ENCODE results near the gene ARMC5. TPM values are rescaled to one million over a fixed set of nuclear protein-coding genes. Genes with fewer than 3 reads are reported as not detected.

Gene ARMC5
- polyA plus RNA-seq, 1 of the 3 experiments (the other 2 are of a cell fraction), result 8.9 TPM

GRCh38 chr16:31459687-31460581 is 633 bp downstream of the ARMC5 start:
- H3F3A ChIP-seq (replicated peaks; ENCODE audit: insufficient read depth), result peaks cover 8% of the 10 kb centered on the region
- H3K27ac ChIP-seq (ENCODE audit: low read depth in 2 of 2, low read length in 1 of 2), result peak overlapping the region; percentile 96 to 97
- peak overlapping the region; percentile 92 for H3K4me2 ChIP-seq
- H3K9ac ChIP-seq, result peak overlapping the region; percentile 98
- H3K9me2 ChIP-seq, result no peaks in the 10 kb centered on the region
- DNase-seq, result peak; percentile 97
- H3K27me3 ChIP-seq (ENCODE audit: insufficient read depth), result no peaks in the 10 kb centered on the region
- H3K9me3 ChIP-seq, result no peaks in the 10 kb centered on the region
- 2% methylated on average over 27 of the region's 61 CpGs for WGBS (ENCODE audit: low lambda C conversion rate)
- ChIA-PET POLR2A (interaction anchor here (0.7 to 3.6 kb wide), 18 partner anchors 9 to 518 kb away, joined by 3 to 15 read pairs (median 5); partner anchors contain the start of genes FUS, RUSF1, TGFB1I1 and ZNF267), CTCF (interaction anchor here (0.6 to 8.0 kb wide), 29 partner anchors 8 to 657 kb away, joined by 3 to 80 read pairs (median 4); partner anchors contain the start of genes FUS, HSD3B7, RUSF1 and SLC5A2)
- TF ChIP-seq TAF1 (IDR thresholded peaks at IDR 0.05; ENCODE audit: borderline replicate concordance, low read depth, low read length), result 0 out of 2 replicates have a peak, but pooled peaks have one; percentile 24
- TF ChIP-seq FOXJ3 (CRISPR knock-in tag; IDR thresholded peaks at IDR 0.05), result no peak
- no peak for TF ChIP-seq TEAD4 (IDR thresholded peaks at IDR 0.05; ENCODE audit: borderline replicate concordance, insufficient read depth)
- peak; percentile 93 for TF ChIP-seq NRF1 (IDR thresholded peaks at IDR 0.05; ENCODE audit: low read depth, low read length)
- no peak for TF ChIP-seq EP300 (IDR thresholded peaks at IDR 0.05; ENCODE audit: borderline replicate concordance in 1 of 2, low read depth in 1 of 2, low read length in 1 of 2)
- no peak for TF ChIP-seq RFX5 (IDR thresholded peaks at IDR 0.05; ENCODE audit: low read length)
- TF ChIP-seq MAX (IDR thresholded peaks at IDR 0.05; ENCODE audit: low read depth), result no peak; the same call in 1 of the 2 replicates
- TF ChIP-seq CHD2 (IDR thresholded peaks at IDR 0.05; ENCODE audit: low read length, partially characterized antibody), result peak; percentile 36
- TF ChIP-seq FOSL2 (IDR thresholded peaks at IDR 0.05; ENCODE audit: borderline replicate concordance, low read depth), result no peak
- TF ChIP-seq YY1 (IDR thresholded peaks at IDR 0.05; ENCODE audit: low read depth), result no peak
- peak; percentile 64; the same call in 1 of the 2 replicates for TF ChIP-seq POLR2AphosphoS5 (IDR thresholded peaks at IDR 0.05; ENCODE audit: low read depth, low read length)
- TF ChIP-seq SMC3 (IDR thresholded peaks at IDR 0.05; ENCODE audit: low read depth, low read length), result no peak
- TF ChIP-seq IRF3 (IDR thresholded peaks at IDR 0.05; ENCODE audit: low read depth, low read length), result no peak
- no peak for TF ChIP-seq FOXM1 (IDR thresholded peaks at IDR 0.05; ENCODE audit: low read depth)
- 0 out of 2 replicates have a peak, but pooled peaks have one; percentile 29 for TF ChIP-seq MXI1 (IDR thresholded peaks at IDR 0.05; ENCODE audit: low read depth, low read length)
- no peak for TF ChIP-seq RXRA (IDR thresholded peaks at IDR 0.05; ENCODE audit: borderline replicate concordance, low read depth)
- peaks cover 43% of the 10 kb centered on the region for H3K79me2 ChIP-seq (ENCODE audit: insufficient read depth)
- H2AFZ ChIP-seq (ENCODE audit: low read depth), result peak overlapping the region; percentile 82
- peaks cover 10 to 17% of the 10 kb centered on the region in 2 experiments for H3K36me3 ChIP-seq (replicated peaks in 1 of 2; ENCODE audit: control insufficient read depth in 1 of 2, insufficient read depth in 2 of 2, low read length in 1 of 2)
- peaks cover 30 to 33% of the 10 kb centered on the region in 2 experiments; a peak in 2 of 4 replicates for H3K4me1 ChIP-seq (ENCODE audit: control insufficient read depth in 1 of 2, insufficient read depth in 2 of 2, low read depth in 1 of 2, low read length in 1 of 2)
- peak overlapping the region; percentile 72 to 88 for H3K4me3 ChIP-seq (ENCODE audit: low read depth in 2 of 2, low read length in 1 of 2)
- H4K20me1 ChIP-seq (ENCODE audit: insufficient read depth), result peaks cover 28% of the 10 kb centered on the region
